NK-92 treated with Interleukin-12 subunit alpha and Interleukin-12 subunit beta, amount 100 ng/mL, for 24 hours (cell line): ENCODE data around the gene DGCR6L.
"Not testable (repeated sequence)": the region's sequence is repeated elsewhere in the genome, so short reads cannot be mapped to it uniquely, and the experiment has no call there.

Source experiments
- DNase-seq: peaks from one replicate; lab custom pipeline; 2025; lab: John Stamatoyannopoulos, UW

Gene DGCR6L

DNA sequence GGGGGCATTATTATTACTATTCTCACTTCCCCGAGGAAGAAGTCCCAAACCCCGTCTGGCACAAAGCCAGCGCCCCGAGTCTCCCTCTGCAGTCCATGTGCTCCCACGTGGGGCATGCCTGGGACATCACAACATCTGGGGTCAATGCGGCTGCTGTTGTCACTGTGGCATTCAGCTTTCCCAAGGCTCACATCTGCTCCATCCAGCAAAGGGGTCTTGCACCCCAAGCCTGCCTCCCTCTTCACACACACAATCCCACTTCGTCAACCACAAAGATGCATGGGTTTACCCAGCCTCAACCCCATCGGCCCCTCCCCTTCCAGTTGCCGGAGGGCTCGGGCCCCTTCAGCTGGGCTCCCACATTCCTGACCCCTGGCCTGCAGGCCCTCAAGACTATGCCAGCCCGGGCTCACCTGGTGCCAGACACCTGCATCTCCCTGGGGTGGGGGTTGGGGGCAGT is 28.2 kb downstream of the DGCR6L start:
- no peak for DNase-seq

DNA sequence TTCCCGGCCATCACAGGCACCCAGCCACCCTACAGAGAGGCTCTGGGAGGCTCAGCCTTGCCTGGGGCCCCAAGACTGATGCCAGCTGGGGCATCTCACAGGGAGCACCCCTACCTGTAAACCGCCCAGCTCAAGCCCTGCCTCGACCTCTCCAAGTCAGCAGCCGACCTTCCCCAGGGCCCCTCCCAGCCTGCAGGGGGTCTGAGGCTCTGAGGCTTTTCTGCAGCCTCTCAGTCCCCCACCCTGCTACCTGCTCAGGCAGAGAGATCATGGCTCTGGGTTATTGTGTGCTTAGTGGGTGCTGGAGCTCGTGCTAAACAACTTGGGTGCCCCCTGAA is 28.6 kb downstream of the DGCR6L start:
- DNase-seq = no peak

DNA sequence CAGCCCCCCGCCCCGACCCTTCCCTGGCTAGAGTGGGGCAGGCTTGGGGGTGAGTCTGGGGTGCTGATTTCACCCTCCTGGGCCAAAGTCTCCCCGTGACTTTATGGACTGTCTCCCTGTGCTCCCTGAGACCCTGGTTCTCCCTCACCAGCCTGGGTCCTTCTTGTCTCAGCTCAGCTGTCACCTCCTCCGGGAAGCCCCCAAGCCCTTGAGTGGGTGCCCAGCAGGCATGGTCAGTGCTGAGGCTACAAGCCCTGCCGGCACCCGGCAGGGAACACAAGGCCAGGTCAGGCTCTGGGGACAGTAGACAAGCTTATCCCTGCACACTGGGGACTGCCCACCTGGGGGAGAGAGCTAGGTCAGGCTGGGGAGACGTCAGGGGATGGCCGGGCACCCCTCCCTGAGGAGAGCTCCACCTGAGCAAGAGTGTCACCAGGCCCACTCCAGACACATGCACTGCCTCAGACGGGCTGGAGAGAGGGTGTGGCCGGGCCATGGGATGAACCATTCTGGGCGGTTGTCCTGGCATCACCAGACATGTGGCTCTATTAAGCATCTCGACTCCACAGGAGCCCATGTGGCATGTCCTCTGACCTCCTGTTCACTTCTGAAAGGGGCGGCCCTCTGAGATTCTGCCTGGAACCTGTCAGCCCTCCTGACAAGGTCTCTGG is 29.1 kb downstream of the DGCR6L start:
- DNase-seq = no peak

DNA sequence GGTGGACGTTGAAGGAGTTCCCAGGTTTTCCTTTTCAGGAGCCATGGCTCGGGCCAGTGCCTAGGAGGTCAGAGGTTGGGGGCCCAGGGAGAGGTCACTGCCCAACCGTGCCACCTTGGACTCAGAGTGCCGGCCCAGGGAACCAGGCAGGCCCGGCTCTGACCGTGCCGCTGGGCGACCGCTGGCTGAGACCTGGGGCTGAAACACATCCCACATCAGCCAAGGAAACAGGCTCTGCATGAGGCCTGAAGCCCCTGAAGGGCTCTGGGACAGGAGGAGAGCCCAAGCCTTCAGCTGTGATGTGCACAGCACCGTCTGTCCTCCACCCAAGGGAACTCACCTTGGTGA is 29.8 kb downstream of the DGCR6L start:
- DNase-seq = no peak

DNA sequence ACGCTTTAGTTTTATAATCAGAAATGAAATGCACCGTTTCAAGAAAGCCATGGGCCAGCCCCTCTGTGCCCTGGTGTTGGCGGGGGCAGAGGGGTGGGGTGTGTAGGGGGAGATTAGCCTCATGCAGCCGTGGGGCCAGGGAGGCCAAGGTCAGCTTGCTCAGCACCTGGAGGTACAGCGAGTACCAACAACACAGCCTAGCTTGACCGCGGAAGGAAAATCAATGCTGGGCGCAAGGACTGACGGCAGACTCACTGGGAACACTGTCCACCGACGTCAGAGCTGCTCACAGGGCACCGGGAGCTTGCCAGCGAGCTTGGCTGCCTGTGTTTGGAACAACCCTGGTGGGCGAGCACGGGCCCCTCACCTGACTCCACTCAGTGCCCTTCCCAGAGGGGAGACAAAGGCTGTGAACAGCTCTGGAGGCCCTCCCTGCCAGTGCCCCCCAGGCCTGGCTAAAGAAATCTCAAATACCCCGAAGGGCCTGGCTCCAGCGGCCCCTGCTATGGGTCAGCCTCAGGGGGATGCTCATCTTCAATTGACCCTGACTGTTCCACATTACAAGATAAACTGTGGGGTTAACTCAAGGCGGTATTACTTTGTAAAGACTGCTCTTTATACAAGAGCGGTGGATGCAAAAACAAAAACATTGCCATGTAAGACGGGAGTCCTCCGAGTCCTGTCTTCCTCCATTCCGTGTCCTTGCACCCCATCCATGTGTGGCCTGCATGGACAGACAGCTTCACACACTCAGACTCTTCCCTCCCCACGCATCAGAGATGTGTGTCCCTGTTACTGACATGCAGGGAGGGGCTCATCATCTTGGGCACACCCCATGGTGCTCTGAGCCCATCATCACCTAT is 30.4 kb downstream of the DGCR6L start:
- DNase-seq = not testable (repeated sequence)

DNA sequence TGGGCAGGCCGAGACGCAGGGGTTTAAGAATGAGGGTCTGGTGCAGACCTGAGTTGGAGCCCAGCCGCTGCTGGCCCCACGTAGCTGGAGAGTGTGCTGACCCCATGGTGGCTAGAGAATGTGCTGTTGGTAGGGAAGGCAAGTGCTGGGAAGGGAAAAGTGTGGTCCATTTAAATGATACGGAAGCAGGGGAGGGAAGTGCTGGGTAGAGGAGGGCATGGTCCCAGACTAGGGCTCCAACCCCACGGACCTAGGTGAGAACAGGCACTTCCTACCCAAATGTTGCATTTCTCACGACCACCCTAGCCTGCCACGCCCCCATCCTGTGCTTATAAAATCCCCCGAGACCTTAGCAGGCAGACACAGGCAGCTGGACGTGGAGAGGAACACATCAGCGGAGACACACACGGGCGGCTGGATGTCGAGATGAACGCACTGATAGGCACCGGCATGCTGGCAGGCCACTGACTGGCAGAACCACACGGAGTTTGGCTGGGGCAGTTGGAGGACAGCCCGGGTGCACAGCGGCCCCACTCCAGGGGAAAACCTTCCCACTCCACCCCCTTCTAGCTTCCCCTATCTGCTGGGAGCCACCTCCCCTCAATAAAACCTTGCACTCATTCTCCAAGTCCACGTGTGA is 33.0 kb downstream of the DGCR6L start:
- not testable (repeated sequence) for DNase-seq

DNA sequence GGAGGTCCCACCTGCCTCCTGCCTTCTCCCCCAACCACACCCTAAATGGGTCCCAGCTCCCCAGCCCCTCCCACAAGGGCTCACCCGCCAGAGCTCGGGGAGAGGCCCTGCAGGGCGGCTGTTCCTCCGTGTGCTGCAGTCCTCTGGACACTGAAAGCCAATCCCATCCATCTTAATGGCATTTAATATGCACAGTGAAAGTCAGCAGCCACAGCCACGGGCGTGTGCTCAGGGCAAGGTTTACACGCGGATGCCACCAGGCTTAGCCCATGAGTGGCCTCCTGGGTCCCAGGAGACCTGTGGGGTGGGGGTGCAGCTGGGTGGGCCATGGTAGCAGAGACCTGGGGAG is 33.6 kb downstream of the DGCR6L start:
- not testable (repeated sequence) for DNase-seq

DNA sequence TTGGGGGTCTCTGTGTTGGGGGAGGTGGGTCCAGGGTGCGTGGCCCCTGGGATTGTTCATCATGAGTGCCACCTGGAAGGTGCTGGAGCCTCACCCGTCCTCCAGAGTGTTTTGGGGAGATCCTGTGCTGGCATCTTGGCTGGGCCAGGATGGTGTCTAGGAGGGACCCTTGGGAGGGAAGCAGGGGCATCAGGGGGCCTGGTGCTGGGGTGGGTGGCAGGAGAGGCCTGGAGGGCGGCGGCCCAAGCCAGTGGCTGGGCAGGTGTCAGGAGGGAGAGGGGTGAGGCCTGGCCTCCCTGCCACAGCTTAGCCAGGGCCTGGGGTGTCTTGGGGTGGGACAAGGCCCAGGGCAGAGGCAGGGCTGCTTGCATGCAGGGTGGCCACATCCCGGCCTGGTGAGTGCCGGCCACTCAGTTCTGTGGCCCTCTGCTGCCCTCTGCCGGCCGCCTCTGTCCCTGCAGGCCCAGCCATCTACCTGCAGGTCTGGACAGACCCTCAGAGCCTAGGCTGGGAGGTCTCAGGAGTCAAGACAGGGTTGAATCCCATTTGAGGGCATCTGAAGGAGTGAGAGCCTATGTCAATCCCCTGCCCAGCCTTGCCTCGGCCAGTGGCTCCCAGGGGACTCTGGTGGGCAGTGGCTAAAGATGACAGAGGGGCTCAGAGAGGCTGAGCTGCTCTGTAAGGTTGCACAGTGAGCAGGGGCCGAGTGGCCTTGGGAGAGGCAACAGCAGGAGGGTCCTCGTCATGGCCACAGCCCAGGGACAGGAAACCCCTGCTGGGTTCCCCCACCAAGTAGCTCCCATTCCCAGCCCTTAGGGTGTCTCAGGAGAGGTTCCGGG is 34.2 kb downstream of the DGCR6L start:
- DNase-seq = peak; percentile 53

DNA sequence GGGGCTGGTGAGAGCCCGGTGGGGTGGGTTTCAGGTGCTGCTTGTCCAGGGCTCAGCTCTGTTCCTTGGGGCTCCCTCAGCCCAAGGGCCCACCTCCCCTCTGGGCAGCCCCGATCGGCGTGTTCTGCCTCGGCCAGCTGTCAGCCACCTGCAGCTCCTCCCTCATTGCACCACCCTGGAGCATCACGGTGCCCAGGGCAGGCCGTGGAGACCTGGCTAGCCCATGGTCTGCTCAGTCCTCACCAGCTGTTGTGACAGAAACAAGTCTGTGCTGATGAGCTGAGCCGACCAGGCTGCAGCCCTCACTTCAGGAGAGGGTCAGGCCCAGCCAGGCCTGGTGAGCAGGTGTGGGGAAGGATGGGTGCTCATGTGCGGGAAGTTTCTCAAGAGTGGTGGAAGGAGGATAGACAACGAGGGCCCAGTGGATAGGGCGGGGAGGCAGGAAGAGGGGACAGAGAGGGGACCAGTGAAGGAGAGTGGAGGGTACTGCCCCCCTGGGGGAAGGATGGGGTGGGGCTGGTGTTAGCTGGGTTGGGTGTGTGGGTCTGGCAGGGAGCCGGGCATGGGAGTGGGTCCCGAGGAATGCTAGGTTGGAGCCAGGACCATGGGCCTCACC is 35.3 kb downstream of the DGCR6L start:
- DNase-seq = no peak

DNA sequence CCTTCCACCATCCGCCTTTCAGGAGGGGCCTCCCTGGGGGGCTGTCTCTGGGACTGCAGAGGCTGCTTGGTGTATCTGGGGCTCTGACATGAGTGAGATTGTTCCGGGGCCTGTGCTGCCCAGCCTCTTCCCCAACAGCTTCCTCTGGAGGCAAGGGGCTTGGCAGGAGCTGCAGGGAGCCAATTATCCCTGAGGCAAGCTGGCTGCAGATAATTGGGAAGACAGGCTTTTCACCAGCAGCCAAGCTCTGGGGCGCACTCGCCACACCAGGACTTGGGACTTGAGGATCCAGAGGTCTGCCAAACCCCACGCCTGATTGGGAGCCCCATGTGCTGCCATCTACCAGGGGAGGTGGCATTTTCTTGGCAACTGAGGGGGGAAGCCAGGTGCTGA is 36.2 kb downstream of the DGCR6L start:
- no peak for DNase-seq

DNA sequence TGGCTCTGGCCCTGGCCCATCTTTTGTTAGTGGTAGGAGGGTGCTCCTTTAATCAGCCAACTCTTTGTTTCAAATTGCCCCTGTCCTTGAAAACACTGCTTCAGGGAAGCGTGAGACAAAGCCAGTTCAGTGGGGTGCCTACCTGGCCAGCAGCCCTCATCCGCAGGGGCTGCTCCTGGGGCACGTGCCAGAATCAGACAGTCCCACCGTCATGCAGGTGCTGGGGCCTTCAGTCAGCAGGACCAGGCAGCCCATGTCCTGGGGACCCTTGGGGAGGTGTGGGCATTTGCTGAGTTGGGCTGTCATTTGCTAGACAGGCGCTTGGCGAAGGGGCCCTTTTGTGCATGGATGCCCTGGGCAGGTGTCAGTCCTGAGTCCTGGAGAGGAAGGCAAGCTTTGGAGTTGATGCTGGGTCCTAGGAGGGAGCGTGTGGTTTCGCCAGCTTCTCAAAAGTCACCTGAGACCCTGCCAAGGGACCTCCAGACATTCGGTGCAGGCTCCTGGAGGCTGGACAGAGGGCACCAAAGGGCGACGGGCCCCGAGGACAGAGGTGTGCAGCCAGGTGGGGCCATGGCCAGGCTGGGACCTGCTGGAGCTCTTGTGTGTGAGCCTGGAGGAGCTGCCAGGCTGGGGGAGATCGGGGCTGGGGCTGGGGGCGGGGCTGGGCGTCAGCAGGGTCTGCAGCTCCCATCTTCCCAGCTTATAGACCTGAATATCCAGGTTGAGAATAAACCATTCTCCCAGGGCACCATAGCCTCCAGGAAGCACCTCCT is 36.8 kb downstream of the DGCR6L start:
- no peak for DNase-seq

DNA sequence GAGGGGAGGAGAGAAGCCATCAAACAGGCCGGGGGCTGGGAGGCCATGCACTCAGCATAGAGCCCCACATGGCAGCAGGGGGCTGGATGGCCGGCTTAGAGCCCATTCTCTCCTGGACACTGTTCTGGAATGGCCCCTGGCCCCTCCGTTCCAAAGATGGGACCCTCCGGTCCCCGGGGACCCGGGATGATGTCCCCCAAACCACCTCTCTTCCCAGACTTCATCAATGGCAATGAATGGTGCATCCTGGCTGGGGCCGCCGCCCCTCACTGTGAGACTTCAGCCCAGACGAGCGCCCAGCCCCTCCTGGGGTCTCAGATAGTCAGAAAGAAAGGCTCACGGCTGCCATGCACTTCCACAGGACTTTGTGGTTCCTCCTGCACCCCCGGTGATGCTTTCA is 38.0 kb downstream of the DGCR6L start:
- no peak for DNase-seq

DNA sequence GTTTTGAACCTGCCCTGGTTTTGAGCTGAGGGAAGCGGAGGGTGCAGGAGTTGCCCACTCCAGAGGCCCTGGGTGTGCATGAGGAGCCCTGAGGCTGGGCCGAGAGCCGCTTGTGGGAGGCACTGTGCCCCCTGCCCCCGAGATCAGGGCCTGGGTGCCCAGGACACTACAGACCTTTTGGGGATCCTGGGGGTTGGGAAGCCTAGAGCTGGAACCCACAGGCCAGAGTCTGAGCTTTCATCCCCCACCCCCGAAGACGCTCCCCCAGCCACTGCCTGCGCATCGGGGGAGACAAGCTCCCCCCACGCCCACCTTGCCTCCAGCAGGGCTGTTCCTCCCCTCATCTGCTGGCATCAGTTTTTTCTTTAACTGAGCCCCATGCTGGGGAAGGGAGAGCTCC is 38.4 kb downstream of the DGCR6L start:
- DNase-seq = not testable (repeated sequence)

DNA sequence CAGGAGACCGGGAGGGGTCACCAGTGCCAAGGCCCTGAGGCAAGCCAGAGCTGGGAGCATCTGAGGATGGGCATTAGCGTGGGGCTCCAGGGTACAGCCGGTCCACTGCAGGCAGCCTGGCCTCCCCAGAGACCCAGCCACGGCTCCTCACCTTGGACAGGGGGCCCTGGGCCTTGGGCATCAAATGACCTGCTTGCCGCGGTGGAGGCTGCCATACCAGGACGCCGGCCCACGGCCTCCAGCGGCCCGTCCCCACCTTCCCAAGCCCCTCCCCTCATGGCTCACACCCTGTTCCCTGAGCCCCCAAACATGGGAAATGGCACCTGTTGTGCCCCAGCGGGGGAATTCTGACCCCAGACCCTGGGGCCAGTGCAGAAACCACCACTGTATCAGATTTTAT is 39.0 kb downstream of the DGCR6L start:
- DNase-seq = no peak

DNA sequence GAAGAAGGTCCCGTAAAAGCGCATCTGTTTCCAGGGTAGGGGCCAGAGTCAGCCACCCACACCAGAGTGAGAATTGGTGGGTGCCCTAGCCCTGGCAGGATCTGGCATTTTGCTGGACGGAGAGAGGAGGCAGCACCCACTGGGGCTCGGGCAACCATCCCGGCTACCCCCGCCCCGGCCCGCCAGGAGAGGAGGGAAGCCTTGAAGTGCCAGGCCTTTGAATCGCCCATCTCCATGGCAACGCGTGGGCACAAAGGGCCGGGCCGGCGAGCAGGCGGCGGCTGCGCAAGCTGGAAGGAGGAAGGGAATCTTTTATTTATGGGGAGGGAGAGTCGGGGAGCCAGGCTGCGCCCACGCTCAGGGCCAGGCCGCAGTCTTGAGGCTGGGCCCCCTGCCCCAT is 39.7 kb downstream of the DGCR6L start:
- not testable (repeated sequence) for DNase-seq

DNA sequence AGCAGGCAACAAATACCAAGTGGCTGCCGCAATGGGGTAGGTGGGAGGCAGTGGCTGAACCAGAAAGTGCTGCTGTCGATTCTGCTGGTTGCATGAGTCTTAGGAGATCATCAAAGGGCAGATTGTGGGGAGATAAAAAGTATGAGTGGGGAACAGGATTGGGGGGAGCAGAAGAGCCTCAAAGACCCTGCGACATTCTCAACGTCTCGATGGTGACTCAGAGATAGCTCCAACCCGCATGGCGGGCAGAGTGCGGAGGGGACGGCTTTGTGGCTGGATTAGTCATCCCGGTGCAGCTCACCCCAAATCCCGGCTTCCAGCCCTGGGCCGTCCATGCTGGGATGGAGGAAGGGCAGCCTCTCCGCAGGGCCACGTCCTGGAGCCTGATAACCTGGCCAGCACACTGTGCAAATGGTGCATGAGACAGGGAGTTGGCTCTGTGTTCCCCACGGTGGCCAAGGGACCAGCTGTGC is 40.2 kb downstream of the DGCR6L start:
- DNase-seq = no peak

DNA sequence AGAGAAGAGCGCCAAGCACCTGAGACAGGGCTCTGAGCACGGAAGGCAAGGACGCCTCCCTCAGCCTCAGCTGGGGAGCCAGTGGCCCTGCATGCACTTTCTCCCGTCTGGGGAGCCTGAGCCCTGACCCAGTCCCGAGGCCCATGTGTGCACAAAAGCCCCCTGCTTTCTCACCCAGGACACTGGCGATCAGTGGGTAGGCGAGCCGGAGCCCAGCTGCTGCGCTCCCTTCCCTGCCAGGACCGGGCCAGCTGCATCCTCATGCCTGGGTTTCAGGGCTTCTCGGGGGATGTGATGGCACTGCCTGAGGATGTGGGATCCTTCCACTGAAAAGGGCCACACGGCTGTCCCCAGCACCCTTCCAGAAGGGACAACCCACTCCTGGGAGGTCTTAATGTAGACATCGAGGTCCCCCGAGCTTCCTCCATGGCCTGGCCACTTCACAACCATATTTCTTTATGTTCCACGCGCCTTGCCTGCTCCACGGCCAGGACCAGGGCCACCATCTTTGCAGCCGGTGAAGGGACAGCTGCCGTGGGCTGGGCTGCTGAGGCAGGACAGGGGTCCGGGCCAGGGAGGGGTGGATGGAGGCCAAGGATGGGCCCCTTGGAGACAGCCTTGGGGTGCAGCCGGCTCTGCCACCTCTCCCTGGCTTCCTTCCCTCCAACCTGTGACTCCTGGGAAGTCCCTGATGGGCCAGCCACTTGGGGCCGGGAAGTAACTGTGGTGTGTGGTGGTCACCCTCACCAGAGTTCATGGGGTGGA is 41.0 kb downstream of the DGCR6L start:
- not testable (repeated sequence) for DNase-seq

DNA sequence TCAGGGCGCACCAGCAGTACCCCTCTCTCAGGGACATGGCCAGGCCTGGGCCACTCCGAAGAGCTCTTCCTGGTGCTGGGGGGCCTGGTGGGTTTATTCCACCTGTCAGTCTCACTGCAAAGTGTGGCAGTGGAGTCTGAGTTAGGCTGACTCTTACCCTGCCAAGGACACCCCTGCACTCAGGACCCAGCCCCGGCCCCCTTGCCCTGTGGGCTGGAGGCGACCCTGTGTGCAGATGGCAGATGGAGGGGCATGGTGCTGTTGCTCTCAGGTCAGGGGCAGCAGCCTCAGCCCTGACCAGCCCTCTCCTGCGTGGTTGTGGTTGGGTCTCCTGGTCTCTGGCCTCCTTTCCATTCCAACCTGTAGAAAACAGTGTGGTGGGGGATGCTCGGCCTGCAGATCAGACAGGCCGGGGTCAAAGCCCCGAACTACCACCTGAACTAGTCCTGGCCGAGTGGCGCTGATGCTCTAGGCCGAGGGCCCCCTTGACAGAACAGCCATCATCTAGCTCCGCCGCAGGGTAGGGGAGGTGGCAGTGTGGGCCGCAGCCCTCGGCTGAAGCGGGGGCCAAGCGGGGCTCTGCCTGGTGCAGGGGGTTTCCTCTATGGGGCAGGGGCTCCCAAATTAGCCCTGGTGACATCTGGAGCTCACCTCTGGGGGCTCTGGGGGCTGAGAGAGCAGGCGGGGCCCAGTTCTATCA is 41.8 kb downstream of the DGCR6L start:
- DNase-seq = not testable (repeated sequence)

DNA sequence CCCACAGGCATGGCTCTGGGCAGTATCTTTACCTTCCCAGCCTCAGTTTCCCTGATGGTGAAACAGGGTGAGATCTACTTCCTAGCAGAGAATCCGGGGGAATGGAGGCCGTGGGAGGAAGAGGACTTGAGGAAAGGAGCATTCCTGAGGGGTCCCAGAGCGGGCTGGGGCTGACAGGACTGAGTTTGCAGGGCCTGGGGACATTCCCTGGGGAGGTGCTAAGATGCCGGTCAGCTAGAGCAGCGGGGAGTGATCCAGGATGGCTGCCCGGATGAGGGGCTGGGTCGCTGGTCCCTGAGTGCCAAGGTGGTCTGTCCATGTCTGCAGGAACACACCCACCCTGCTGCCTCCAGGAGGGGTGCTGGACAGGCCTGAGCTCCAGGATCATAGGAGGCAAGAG is 43.4 kb downstream of the DGCR6L start:
- no peak for DNase-seq

DNA sequence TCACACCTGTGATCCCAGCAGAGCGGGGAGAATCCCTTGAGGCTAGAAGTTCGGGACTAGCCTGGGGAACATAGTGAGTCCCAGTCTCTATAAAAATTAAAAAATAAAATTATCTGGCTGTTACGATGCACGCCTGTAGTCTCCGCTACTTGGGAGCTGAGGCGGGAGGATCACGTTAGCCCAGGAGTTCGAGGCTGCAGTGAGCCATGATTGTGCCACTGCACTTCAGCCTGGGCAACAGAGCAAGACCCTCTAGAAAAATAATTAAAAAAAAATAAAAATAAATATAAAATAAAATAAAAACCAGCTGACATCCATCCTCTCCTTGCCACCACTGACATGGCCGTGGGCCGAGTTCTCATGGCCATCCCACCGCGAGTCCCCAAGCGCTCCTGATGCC is 44.0 kb downstream of the DGCR6L start:
- no peak for DNase-seq
